NCI-H345 (cell line): ENCODE results near the gene MSH5.
"Not testable (repeated sequence)": the region's sequence is repeated elsewhere in the genome, so short reads cannot be mapped to it uniquely, and the experiment has no call there.

ENCODE experiments used
- DNase-seq: peaks from one replicate; lab custom pipeline; 2025; lab: John Stamatoyannopoulos, UW

The MSH5 gene

DNA sequence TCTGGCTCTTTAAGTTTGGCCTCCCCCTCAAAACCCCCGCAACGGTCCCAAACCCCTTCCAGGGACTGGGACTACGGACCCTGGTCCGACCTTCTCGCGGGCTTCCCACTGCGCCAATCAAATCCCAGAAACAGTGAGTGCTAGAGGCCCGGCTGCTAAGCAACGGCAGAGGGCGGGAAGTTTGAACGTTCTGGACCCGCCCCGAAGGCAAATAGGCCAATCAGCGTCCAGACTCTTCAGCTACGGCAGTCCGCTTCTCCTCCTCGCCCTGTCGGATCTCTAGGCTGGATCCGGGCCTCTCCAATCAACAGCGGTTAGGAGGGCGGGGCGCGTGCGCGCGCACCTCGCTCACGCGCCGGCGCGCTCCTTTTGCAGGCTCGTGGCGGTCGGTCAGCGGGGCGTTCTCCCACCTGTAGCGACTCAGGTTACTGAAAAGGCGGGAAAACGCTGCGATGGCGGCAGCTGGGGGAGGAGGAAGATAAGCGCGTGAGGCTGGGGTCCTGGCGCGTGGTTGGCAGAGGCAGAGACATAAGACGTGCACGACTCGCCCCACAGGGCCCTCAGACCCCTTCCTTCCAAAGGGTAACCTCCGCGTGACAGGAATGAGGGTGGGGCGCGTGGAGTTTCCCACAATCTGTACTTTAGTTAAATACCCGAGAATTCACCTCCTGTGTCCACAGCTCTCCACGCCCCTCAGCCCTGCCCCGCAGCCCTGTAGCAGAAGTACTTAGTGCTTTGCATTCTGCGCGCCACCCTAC lies at the start of gene MSH5:
Gene MSH5 (plus strand): TSS at position 367 of the 758 bp plus-strand sequence. CDS start 462 bp downstream, outside the sequence.
- DNase-seq = peak; percentile 99

GRCh38 chr6:31690231-31691077 lies 49.4 kb upstream of the MSH5 start:
- DNase-seq = no peak

DNA sequence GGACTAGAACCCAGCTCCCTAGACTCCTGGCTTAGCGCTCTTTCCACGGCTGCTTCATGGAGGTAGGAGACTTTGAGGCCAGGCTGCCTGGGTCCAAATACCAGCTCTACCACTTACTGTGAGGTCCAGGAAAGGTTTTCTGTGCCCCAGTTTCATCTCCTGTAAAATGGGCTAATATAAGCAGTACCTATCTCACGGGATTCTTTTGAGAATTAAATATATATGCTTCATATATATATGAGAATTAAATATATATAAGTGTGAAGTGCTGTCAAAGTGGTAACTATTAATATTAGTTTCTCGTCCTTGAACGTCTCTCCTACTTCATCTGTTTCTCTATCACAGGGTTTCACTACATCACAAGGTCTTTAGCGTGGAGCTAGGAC lies 48.7 kb upstream of the MSH5 start:
- DNase-seq = no peak

- DNase-seq = no peak
Measured at GRCh38 chr6:31691564-31692108, 48.2 kb upstream of the MSH5 start.

- DNase-seq = no peak
Measured at GRCh38 chr6:31692353-31692752, 47.5 kb upstream of the MSH5 start.

GRCh38 chr6:31692886-31693285 lies 46.9 kb upstream of the MSH5 start:
- no peak for DNase-seq

DNA sequence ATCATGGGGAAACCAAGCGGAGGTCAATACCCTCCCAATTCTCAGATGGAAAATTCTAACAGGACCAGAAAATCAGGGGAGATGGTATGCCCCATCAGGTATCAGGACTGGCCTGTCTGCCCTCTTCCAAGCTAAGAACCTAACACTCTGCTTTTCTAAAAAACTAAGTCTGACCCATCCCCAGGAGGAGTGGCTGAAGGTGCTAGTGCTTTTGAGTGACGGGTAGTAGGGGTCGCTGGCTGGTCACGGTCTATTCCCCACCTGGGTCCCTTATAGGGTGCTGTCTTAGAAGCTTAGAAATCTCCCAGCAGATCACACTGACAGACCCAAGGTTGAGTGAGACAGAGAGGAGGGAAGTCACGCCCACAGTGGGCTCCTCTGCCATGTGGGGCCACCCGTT lies 46.3 kb upstream of the MSH5 start:
- DNase-seq = no peak

DNA sequence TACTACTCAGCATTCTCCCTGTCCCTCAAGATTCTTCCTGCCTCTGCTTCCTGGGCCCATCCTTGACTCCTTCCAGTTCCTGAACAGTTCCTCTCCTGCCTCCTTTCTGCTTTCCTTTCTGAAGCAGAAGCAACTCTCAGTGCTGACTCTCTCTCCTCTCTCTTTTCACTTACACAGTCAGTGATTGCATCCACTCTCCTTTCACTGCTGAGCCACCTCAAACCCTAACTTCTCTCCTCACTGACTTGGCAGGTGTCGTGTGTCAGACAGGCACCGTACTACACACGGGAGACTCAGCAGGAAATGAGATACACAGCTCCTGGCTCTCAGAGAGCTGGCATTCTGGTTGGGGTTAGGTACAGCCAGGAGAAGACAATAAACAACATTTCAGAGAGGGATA lies 42.2 kb upstream of the MSH5 start:
- DNase-seq = no peak

DNA sequence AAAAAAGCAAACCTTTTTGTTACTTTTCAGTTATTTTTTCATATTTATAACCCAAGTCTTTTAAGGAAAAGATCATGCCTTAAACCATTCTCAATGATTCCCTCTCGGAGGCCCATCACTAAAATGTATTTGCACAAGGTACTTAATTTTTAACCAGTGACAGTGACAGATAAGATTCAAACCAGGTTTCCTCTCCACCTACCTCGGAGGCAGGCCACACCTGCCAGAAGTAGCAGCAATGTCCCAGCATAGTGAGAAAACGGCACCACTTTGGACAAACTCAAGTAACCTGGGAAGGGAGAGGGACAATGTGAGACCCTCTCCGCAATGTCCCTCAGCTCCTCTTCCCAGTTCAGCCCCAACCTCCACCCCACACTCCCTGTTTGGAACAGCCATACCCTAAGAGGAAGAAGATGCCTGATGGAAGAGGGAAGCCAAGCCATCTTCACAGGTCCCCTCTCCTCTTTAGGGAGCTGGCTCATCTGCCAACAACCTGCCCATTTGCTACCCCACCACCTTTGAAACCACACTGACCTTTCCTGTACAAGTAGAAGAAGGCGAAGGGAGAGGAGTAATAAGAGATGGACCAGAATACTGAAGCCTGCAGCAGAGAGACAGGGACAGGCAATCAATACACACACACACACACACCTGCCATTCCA lies 38.9 kb upstream of the MSH5 start:
- DNase-seq = no peak

DNA sequence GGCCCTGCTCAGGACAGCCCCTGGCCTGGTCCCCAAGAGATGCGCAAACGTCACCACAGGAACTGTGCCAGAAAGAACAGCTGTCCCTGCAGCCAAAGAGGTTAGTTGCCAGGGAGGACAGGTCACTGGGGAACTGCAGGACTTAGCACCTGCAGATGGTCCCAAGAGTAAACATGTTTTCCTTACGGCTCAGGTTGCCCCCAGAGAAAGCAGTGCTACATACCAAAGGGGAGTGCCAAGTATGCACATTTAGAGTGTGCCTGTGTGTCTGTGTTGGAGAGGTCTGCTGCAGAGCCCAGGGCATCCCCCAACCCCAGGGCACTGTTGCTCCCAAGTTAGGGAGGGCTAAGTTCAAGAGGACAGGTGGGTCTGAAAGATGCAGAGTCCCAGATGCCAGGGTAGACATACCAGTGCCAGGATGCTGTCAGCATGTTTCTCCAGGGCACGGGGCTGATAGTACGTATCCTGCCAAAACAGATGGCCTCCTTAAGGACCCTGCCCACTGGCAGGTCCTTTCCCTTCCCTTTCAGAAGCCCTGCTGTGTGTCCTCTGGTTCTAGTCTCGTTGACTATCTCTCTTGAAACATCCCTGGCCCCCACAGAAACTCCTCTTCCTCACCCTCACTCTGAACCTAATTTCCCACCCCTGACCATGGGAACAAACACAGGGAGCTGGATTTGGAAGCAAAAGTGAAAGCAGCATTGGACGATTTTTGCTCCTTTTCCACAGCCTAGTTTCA lies 38.0 kb upstream of the MSH5 start:
- no peak for DNase-seq

DNA sequence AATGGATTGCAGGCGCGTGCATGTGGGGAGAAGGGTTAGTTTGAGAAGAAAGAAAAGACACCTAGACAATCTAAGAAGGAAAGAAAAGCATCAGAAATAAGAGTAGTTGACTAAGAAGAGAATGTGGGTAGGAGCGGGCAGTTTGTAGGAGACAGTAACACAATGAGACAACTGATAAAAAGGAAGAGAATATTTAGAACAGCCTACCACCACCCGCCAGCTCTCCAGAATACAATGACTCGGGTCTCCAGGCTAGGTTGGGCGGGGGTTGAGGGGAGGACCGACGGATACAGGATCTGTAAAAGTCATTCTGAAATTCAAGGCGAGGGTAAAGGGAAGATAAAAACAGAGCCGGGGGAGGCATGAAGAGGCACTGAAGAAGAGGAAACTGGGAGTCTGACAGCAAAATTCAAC lies 37.4 kb upstream of the MSH5 start:
- peak; percentile 33 for DNase-seq

GRCh38 chr6:31702819-31703716 lies 36.7 kb upstream of the MSH5 start, which contains the start of gene ABHD16A:
ABHD16A (minus strand) TSS chr6:31703324; CDS start chr6:31703281, 43 bp downstream.
- peak; percentile 98 for DNase-seq

DNA sequence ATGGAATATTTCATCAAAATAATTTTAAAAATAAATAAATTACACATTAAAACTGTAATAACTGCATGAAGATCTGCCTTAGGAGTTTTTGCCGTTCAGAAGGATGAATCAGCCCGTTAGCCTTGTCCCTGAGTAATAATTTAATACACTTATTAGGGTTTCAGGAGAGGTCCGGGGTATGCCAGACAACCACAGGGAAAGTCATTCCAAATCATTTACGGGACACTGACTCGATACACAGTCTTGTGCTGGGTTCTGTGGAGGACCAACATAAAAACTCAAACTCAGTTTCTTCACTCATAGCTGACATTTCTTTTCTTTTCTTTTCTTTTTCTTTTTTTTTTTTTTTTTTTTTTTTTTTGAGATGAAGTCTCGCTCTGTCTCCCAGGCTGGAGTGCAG lies 33.9 kb upstream of the MSH5 start:
- no peak for DNase-seq

DNA sequence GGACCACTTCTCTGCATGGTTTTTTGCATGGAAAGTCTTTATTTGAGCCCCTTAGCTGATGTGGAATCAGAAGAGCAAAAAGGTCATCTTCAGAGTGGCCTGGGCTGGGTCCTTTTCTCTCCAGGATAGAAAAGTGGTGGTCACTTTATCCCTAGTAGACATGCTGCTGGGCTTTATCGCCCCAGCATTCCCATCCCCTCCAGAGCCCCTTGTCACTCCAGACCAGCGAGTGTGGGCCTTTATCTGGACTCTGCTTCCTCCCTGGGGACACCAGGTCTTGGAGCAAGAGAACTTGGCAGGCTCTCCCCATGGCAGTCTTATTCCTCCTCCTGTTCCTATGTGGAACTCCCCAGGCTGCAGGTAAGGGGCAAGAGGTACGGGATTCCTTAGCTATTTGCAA lies 33.2 kb upstream of the MSH5 start, which contains the start of gene LY6G6F:
Gene LY6G6F (plus strand): TSS at position 268 of the 400 bp plus-strand sequence. CDS start 41 bp downstream, at position 309.
- DNase-seq = no peak

DNA sequence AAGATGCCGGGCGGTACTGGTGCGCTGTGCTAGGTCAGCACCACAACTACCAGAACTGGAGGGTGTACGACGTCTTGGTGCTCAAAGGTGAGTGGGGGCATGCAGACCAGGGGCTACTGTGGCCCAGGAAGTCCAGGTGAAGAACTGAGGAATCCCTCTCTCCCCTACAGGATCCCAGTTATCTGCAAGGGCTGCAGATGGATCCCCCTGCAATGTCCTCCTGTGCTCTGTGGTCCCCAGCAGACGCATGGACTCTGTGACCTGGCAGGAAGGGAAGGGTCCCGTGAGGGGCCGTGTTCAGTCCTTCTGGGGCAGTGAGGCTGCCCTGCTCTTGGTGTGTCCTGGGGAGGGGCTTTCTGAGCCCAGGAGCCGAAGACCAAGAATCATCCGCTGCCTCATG lies 32.1 kb upstream of the MSH5 start:
- DNase-seq = no peak

DNA sequence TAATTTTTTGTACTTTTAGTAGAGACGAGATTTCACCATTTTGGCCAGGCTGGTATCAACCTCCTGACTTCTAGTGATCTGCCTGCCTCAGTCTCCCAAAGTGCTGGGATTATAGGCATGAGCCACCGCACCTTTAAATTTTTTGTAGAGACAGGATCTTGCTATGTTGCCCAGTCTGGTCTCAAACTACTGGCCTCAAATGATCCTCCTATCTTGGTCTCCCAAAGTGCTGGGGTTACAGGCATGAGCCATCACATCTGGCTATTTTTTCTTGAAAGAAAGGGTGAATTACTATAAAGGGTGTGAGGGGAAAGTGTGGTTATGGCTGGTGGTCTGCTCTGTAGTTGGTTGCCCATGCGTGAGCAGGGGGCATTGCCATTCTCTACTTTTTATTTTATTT lies 31.6 kb upstream of the MSH5 start:
- no peak for DNase-seq

GRCh38 chr6:31709157-31709556 lies 30.6 kb upstream of the MSH5 start:
- not testable (repeated sequence) for DNase-seq

- no peak for DNase-seq
Measured at GRCh38 chr6:31710523-31711219, 29.1 kb upstream of the MSH5 start.

- no peak for DNase-seq
Measured at GRCh38 chr6:31711233-31711632, 28.6 kb upstream of the MSH5 start.

- DNase-seq = no peak
Measured at GRCh38 chr6:31712296-31712695, 27.5 kb upstream of the MSH5 start.
